Keratinocyte (primary cell): ENCODE results near the gene SLC33A1. TPM values are rescaled to one million over a fixed set of nuclear protein-coding genes. Genes with fewer than 3 reads are reported as not detected.

Source experiments
- DNase-seq: peaks from one replicate; pipeline ENCODE4 v3.0.0-alpha.2; 2011; ENCODE audit warnings: low read depth, missing footprints, low spot score
- FAIRE-seq: peaks from 2 replicates; lab custom pipeline; 2011; peaks lifted over from hg19 to GRCh38; lab: Jason Lieb, UNC
- H2AFZ ChIP-seq: 2 replicates; pipeline ENCODE4 v1.6.0; 2012; ENCODE audit warnings: low read length, control low read depth, inconsistent platforms; ENCODE audit not compliant: control insufficient read depth
- H3K27ac ChIP-seq: 2 replicates; pipeline ENCODE4 v1.5.1; 2011; ENCODE audit warnings: low read length; ENCODE audit not compliant: control insufficient read depth, insufficient read depth
- H3K27me3 ChIP-seq: 3 replicates; pipeline ENCODE4 v1.6.0; 2011; ENCODE audit warnings: low read length; ENCODE audit not compliant: control insufficient read depth, insufficient read depth; ENCODE audit errors: extremely low read depth
- H3K36me3 ChIP-seq, 2 experiments: 2 replicates in 1 of 2; 3 replicates in 1 of 2; pipeline ENCODE4 v1.5.1; 2011; ENCODE audit warnings: low read length in 2 of 2, mild to moderate bottlenecking in 1 of 2; ENCODE audit not compliant: control insufficient read depth in 2 of 2, insufficient read depth in 2 of 2; ENCODE audit errors: extremely low read depth in 1 of 2
- H3K4me1 ChIP-seq: 3 replicates; pipeline ENCODE4 v1.5.1; 2011; ENCODE audit warnings: low read length; ENCODE audit not compliant: control insufficient read depth, insufficient read depth; ENCODE audit errors: extremely low read depth
- H3K4me2 ChIP-seq: 3 replicates; pipeline ENCODE4 v1.6.0; 2011; ENCODE audit warnings: low read depth, low read length; ENCODE audit not compliant: control insufficient read depth, insufficient read depth; ENCODE audit errors: extremely low read depth
- H3K4me3 ChIP-seq, 3 experiments: fragments of 200-600 bp in 1 of 3; sonication (generic) in 1 of 3; 2 replicates in 2 of 3; 3 replicates in 1 of 3; pipeline ENCODE4 v1.5.1; 2011 to 2016; ENCODE audit warnings: low read length in 3 of 3, mild to moderate bottlenecking in 3 of 3, control low read depth in 2 of 3, inconsistent platforms in 1 of 3, low read depth in 1 of 3, mixed read lengths in 1 of 3, mixed run types in 1 of 3, moderate library complexity in 1 of 3; ENCODE audit not compliant: control insufficient read depth in 2 of 3, insufficient read depth in 2 of 3; ENCODE audit errors: extremely low read depth in 1 of 3
- H3K79me2 ChIP-seq: 2 replicates; pipeline ENCODE4 v1.6.0; 2012; ENCODE audit warnings: low read length; ENCODE audit not compliant: control insufficient read depth, insufficient read depth
- H3K9ac ChIP-seq: 3 replicates; pipeline ENCODE4 v1.6.0; 2011; ENCODE audit warnings: low read length; ENCODE audit not compliant: control insufficient read depth, insufficient read depth; ENCODE audit errors: extremely low read depth
- H3K9me1 ChIP-seq: 3 replicates; pipeline ENCODE4 v1.6.0; 2011; ENCODE audit warnings: low read length; ENCODE audit not compliant: control insufficient read depth, insufficient read depth; ENCODE audit errors: extremely low read depth
- H3K9me3 ChIP-seq: 2 replicates; pipeline ENCODE4 v1.5.1; 2012; ENCODE audit warnings: low read depth, low read length; ENCODE audit not compliant: control insufficient read depth
- H4K20me1 ChIP-seq: 3 replicates; pipeline ENCODE4 v1.6.0; 2011; ENCODE audit warnings: low read length; ENCODE audit not compliant: control insufficient read depth, insufficient read depth; ENCODE audit errors: extremely low read depth
- CTCF ChIP-seq, 3 experiments: IDR thresholded peaks in 1 of 3; conservative IDR thresholded peaks in 1 of 3; optimal IDR thresholded peaks in 1 of 3; 2 replicates in 2 of 3; 3 replicates in 1 of 3; pipeline versions ENCODE3 to v1.5.1; 2011; ENCODE audit warnings: low read length in 3 of 3, mild to moderate bottlenecking in 3 of 3, moderate library complexity in 2 of 3, control low read depth in 1 of 3, inconsistent platforms in 1 of 3; ENCODE audit not compliant: insufficient read depth in 2 of 3; ENCODE audit errors: extremely low read depth in 1 of 3
- EZH2 ChIP-seq: IDR thresholded peaks from one replicate; pipeline ENCODE4 v1.6.1; 2012; ENCODE audit warnings: inconsistent platforms, mild to moderate bottlenecking, low read length, moderate library complexity
- dilution Hi-C: fragments of 300-500 bp; cut with MboI; formaldehyde crosslinking; loops from one replicate; pipeline ENCODE4 v1.7.0; 2020; ENCODE audit warnings: low sequenced_read_pairs; ENCODE audit not compliant: extremely low pct_ligation_motif_present
- polyA plus RNA-seq, 5 experiments: library from polyadenylated mRNA; depleted of rRNA in 3 of 5; stranded (reverse) in 3 of 5; stranded (forward) in 1 of 5; unstranded in 1 of 5; fragments of >200 nt; gene quantifications; 1 replicate in 1 of 5; 2 replicates in 3 of 5; 3 replicates in 1 of 5; pipeline versions ENCODE4 v1.2.1 to v1.2.3, GENCODE V29; 2011 to 2012; ENCODE audit warnings: missing spikeins in 2 of 5, low read depth in 1 of 5, low replicate concordance in 1 of 5

Gene SLC33A1
- polyA plus RNA-seq, 1 donor (not counting 4 experiments of a cell fraction or from before 2014, with no cell fraction given) = 33.9 TPM

- Histone ChIP-seq H2AFZ (no peak overlapping the region), H3K4me3 (no peak overlapping the region), H3K9me3 (no peaks in the 10 kb centered on the region), H3K36me3 (no peaks in the 10 kb centered on the region), H3K4me1 (no peaks in the 10 kb centered on the region), H3K79me2 (no peaks in the 10 kb centered on the region), H3K9me1 (no peaks in the 10 kb centered on the region), H3K27ac (no peak overlapping the region), H3K27me3 (no peaks in the 10 kb centered on the region), H3K4me2 (no peak overlapping the region), H3K9ac (no peak overlapping the region), H4K20me1 (no peaks in the 10 kb centered on the region)
- FAIRE-seq (no peak), DNase-seq (no peak)
- no peak for TF ChIP-seq EZH2
- no peak for TF ChIP-seq CTCF (optimal IDR thresholded peaks at IDR 0.05 in 1 of 3, IDR thresholded peaks at IDR 0.05 in 1 of 3, conservative IDR thresholded peaks at IDR 0.05 in 1 of 3; ENCODE audit: extremely low read depth in 1 of 3, insufficient read depth in 2 of 3, low read length in 3 of 3)
- dilution Hi-C loops = no loop called here
These were observed 63.8 kb downstream of the SLC33A1 start for GRCh38 chr3:155790272-155790925.

GRCh38 chr3:155785662-155786295 lies 68.4 kb downstream of the SLC33A1 start:
- Histone ChIP-seq H3K79me2 (no peaks in the 10 kb centered on the region), H2AFZ (no peak overlapping the region), H3K9ac (no peak overlapping the region), H3K4me2 (no peak overlapping the region), H3K27ac (no peak overlapping the region), H3K9me1 (no peaks in the 10 kb centered on the region), H3K4me3 (no peak overlapping the region), H3K4me1 (no peaks in the 10 kb centered on the region), H3K36me3 (no peaks in the 10 kb centered on the region), H3K9me3 (no peaks in the 10 kb centered on the region), H3K27me3 (no peaks in the 10 kb centered on the region), H4K20me1 (no peaks in the 10 kb centered on the region)
- no peak for FAIRE-seq
- dilution Hi-C loops = no loop called here
- TF ChIP-seq CTCF (optimal IDR thresholded peaks at IDR 0.05 in 1 of 3, IDR thresholded peaks at IDR 0.05 in 1 of 3, conservative IDR thresholded peaks at IDR 0.05 in 1 of 3; ENCODE audit: extremely low read depth in 1 of 3, insufficient read depth in 2 of 3, low read length in 3 of 3) (no peak), EZH2 (no peak)
- DNase-seq = no peak
